ENCODE data around the gene MCU. TPM values are rescaled to one million over a fixed set of nuclear protein-coding genes. Genes with fewer than 3 reads are reported as not detected.
"Not testable (repeated sequence)": the region's sequence is repeated elsewhere in the genome, so short reads cannot be mapped to it uniquely, and the experiment has no call there.

MCU gene
- total RNA-seq, 6 experiments from 2014 or later, result 6.2 to 14.6 (median 10.4) TPM

DNA sequence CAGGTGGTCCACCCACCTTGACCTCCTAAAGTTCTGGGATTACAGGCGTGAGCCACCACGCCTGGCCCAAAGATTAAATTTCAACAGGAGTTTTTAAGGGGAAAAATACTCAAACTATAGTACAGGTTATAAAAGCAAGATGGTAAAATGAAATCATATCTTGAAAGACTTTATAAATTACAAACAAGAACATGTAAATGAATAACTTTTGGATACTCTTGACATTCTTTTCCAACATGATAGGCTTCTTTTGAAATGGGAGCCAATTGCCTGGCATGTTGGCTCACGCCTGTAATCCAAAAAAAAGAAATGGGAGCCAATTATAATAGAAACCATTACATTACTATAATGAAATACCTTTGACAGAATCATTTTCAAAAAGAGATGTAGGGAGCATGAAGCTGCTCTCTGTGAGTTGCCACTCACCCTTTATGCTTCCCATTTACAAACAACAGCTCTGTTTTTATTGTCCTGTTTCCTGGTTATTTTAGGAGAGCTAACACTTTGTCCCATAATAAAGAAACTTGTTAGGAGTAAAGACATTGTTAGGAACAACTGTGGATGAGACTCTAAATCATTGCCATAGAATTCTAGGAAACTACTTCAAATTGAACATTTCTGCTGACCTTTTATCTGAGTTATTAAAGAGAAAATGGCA, 24.6 kb upstream of the MCU start:
- H3K36me3 ChIP-seq, result no peaks in the 10 kb centered on the region
- intact Hi-C loops (cut with DNase I), result no loop called here
- DNase-seq (no peak), ATAC-seq (no peak)
- 86% methylated on average over 3 of the region's 3 CpGs for WGBS (ENCODE audit: insufficient coverage, low coverage, low lambda C conversion rate, missing lambda C conversion rate)
- H3K27me3 ChIP-seq, result no peaks in the 10 kb centered on the region
- no peaks in the 10 kb centered on the region for H3K9me3 ChIP-seq
- no peak for TF ChIP-seq POLR2A (IDR thresholded peaks at IDR 0.05)
- TF ChIP-seq, protein P1, sequence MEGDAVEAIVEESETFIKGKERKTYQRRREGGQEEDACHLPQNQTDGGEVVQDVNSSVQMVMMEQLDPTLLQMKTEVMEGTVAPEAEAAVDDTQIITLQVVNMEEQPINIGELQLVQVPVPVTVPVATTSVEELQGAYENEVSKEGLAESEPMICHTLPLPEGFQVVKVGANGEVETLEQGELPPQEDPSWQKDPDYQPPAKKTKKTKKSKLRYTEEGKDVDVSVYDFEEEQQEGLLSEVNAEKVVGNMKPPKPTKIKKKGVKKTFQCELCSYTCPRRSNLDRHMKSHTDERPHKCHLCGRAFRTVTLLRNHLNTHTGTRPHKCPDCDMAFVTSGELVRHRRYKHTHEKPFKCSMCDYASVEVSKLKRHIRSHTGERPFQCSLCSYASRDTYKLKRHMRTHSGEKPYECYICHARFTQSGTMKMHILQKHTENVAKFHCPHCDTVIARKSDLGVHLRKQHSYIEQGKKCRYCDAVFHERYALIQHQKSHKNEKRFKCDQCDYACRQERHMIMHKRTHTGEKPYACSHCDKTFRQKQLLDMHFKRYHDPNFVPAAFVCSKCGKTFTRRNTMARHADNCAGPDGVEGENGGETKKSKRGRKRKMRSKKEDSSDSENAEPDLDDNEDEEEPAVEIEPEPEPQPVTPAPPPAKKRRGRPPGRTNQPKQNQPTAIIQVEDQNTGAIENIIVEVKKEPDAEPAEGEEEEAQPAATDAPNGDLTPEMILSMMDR (IDR thresholded peaks at IDR 0.05), result no peak
- no peak overlapping the region for H3K4me3 ChIP-seq
- H3K27ac ChIP-seq, result no peak overlapping the region
- H3K4me1 ChIP-seq, result no peaks in the 10 kb centered on the region

DNA sequence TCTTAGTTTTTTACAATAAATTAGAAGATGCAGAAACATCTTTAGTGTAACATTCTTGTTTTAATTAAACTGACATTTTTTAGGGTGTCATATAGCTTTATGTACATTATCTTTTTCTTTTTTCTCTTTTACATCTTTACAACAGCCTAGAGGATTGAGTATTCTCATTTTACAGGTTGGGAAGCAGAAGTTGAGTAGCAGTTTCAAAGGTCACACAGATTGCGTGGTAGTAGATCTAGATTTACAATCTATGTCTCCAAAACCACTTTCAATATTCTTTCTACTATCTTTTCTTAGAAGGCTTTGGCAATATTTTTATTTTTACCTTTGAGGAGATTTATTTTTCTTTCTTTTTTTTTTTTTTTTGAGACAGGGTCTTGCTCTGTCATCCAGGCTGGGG, 18.7 kb upstream of the MCU start:
- H3K27ac ChIP-seq, result no peak overlapping the region
- no peak overlapping the region for H3K4me3 ChIP-seq
- intact Hi-C loops (cut with DNase I), result no loop called here
- H3K4me1 ChIP-seq, result no peaks in the 10 kb centered on the region
- ATAC-seq (no peak), DNase-seq (no peak)
- TF ChIP-seq, protein P1 (IDR thresholded peaks at IDR 0.05), result no peak
- no peak for TF ChIP-seq POLR2A (IDR thresholded peaks at IDR 0.05)
- 47% methylated on average over 1 of the region's 1 CpG for WGBS (ENCODE audit: insufficient coverage, low coverage, low lambda C conversion rate, missing lambda C conversion rate)
- no peaks in the 10 kb centered on the region for H3K27me3 ChIP-seq
- no peaks in the 10 kb centered on the region for H3K9me3 ChIP-seq
- no peaks in the 10 kb centered on the region for H3K36me3 ChIP-seq

DNA sequence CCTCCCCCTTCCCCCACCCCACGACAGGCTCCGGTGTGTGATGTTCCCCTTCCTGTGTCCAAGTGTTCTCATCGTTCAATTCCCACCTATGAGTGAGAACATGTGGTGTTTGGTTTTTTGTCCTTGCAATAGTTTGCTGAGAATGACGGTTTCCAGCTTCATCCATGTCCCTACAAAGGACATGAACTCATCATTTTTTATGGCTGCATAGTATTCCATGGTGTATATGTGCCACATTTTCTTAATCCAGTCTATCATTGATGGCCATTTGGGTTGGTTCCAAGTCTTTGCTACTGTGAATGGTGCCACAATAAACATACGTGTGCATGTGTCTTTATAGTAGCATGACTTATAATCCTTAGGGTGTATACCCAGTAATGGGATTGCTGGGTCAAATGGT, 17.8 kb upstream of the MCU start:
- H3K4me1 ChIP-seq; intact Hi-C loops (cut with DNase I); DNase-seq; H3K36me3 ChIP-seq; H3K27me3 ChIP-seq; H3K9me3 ChIP-seq; H3K4me3 ChIP-seq; ATAC-seq; H3K27ac ChIP-seq: not testable (repeated sequence)
- WGBS (ENCODE audit: insufficient coverage, low coverage, low lambda C conversion rate, missing lambda C conversion rate), result 76% methylated on average over 5 of the region's 5 CpGs

DNA sequence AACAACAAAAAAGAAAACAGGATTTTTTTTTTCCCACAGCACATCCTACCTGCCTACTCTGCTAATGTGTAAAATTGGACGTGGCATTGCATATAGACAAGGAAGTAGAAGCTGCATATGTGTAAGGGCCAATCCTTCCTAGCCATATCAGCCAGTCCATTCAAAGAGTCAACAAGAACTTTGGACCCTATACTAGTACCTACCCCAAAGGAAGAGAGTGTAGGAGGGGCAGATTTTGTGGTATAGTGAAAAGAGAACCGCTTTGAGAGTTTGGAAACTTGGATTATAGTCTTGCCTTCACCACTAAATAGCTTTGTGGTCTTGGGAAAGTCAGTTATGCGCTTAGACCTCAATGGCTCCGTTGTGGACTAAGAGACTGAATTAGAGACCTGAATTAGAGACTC, 12.1 kb upstream of the MCU start:
- DNase-seq (no peak), ATAC-seq (no peak)
- Histone ChIP-seq H3K4me1 (no peaks in the 10 kb centered on the region), H3K4me3 (no peak overlapping the region), H3K9me3 (no peaks in the 10 kb centered on the region), H3K36me3 (no peaks in the 10 kb centered on the region), H3K27ac (no peak overlapping the region), H3K27me3 (no peaks in the 10 kb centered on the region)
- TF ChIP-seq, protein P1 (IDR thresholded peaks at IDR 0.05), result no peak
- TF ChIP-seq POLR2A (IDR thresholded peaks at IDR 0.05), result no peak
- 79% methylated on average over 3 of the region's 4 CpGs for WGBS (ENCODE audit: insufficient coverage, low coverage, low lambda C conversion rate, missing lambda C conversion rate)
- intact Hi-C loops (cut with DNase I), result no loop called here

DNA sequence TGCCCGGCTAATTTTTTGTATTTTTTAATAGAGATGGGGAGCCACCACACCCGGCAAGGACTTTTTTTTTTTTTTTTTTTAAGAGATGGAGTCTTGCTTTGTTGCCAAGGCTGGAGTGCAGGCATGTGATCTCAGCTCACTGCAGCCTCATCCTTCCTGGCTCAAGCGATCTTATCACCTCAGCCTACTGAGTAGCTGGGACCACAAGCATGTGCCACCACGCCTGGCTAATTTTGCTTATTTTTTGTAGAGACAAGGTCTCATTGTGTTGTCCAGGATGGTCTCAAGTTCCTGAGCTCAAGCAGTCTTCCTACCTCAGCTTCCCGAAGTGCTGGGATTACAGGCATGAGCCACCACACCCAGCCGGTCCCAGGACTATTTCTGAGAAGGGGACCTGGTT, 9.3 kb upstream of the MCU start:
- intact Hi-C loops (cut with DNase I), result no loop called here
- Histone ChIP-seq H3K4me3 (no peak overlapping the region), H3K36me3 (no peaks in the 10 kb centered on the region), H3K4me1 (no peaks in the 10 kb centered on the region), H3K9me3 (no peaks in the 10 kb centered on the region), H3K27me3 (no peaks in the 10 kb centered on the region), H3K27ac (no peak overlapping the region)
- TF ChIP-seq, protein P1 (IDR thresholded peaks at IDR 0.05), result no peak
- TF ChIP-seq POLR2A (IDR thresholded peaks at IDR 0.05), result no peak
- ATAC-seq, result no peak
- 76% methylated on average over 6 of the region's 6 CpGs for WGBS (ENCODE audit: insufficient coverage, low coverage, low lambda C conversion rate, missing lambda C conversion rate)
- DNase-seq, result no peak
